ENCODE data around the gene TANGO2.

DNA sequence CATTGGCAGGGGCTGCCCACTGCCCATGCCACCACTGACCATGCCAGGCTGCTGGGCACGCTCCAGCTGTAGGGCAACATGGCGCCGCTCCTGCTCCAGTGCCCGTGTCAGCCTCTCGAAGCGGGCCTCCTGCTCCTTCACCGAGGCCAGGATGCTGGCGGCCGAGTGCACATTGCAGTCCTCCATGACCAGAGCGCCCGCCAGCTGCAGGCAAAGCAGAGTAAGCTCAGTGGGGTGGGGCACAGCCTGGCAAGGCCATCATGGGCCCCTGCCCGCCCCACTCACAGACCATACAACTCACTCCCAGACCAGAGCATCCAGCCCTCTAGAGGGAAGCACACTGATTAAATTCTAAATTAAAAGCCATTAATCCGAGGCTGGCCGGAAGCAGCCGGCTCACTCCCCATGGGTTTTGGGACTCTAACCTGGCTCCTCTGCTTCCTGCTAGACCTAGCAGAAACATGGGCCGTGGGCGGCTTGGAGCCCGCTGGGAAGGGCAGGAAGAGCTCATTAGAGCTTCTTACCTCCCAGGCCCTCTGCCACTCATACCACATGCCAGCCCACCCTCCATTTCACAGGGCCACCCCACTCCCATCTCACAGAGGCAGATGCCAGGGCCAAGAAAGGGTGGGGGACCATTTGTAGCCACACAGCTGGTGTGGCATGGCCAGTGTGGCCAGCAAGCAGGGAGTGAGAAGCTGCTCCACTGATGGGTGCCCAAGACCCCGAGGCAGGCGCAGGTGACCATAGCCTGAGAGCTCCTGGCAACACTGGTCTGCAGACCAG is 30.1 kb upstream of the TANGO2 start:
- TF ChIP-seq, protein P1, sequence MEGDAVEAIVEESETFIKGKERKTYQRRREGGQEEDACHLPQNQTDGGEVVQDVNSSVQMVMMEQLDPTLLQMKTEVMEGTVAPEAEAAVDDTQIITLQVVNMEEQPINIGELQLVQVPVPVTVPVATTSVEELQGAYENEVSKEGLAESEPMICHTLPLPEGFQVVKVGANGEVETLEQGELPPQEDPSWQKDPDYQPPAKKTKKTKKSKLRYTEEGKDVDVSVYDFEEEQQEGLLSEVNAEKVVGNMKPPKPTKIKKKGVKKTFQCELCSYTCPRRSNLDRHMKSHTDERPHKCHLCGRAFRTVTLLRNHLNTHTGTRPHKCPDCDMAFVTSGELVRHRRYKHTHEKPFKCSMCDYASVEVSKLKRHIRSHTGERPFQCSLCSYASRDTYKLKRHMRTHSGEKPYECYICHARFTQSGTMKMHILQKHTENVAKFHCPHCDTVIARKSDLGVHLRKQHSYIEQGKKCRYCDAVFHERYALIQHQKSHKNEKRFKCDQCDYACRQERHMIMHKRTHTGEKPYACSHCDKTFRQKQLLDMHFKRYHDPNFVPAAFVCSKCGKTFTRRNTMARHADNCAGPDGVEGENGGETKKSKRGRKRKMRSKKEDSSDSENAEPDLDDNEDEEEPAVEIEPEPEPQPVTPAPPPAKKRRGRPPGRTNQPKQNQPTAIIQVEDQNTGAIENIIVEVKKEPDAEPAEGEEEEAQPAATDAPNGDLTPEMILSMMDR (IDR thresholded peaks at IDR 0.05): no peak
- TF ChIP-seq POLR2A (IDR thresholded peaks at IDR 0.05): no peak

All from body of pancreas (tissue), 4 donors.